Sigmoid colon (tissue), 3 donors: ENCODE data around the gene ACD.

Experiments used
- POLR2A ChIP-seq, 2 donors: fragments of 450-650 bp; IDR thresholded peaks; one replicate each; pipeline ENCODE4 v1.6.1; 2016; ENCODE audit warnings: antibody characterized with exemption in 2 of 2, mild to moderate bottlenecking in 2 of 2, moderate library complexity in 2 of 2
- TF ChIP-seq, protein P1 (sequence below), 4 experiments: fragments of 450-650 bp in 3 of 4; fragments of 200-600 bp in 1 of 4; IDR thresholded peaks; one replicate each; pipeline ENCODE4 v1.5.1; 2016 to 2019; ENCODE audit warnings: antibody characterized with exemption in 4 of 4, mild to moderate bottlenecking in 3 of 4, moderate library complexity in 2 of 4

GRCh38 chr16:67697422-67698185 lies 37.5 kb upstream of the ACD start:
- TF ChIP-seq, protein P1, sequence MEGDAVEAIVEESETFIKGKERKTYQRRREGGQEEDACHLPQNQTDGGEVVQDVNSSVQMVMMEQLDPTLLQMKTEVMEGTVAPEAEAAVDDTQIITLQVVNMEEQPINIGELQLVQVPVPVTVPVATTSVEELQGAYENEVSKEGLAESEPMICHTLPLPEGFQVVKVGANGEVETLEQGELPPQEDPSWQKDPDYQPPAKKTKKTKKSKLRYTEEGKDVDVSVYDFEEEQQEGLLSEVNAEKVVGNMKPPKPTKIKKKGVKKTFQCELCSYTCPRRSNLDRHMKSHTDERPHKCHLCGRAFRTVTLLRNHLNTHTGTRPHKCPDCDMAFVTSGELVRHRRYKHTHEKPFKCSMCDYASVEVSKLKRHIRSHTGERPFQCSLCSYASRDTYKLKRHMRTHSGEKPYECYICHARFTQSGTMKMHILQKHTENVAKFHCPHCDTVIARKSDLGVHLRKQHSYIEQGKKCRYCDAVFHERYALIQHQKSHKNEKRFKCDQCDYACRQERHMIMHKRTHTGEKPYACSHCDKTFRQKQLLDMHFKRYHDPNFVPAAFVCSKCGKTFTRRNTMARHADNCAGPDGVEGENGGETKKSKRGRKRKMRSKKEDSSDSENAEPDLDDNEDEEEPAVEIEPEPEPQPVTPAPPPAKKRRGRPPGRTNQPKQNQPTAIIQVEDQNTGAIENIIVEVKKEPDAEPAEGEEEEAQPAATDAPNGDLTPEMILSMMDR (IDR thresholded peaks at IDR 0.05), result no peak
- no peak for TF ChIP-seq POLR2A (IDR thresholded peaks at IDR 0.05)
